Ishikawa (cell line): ENCODE measurements around the gene ARID3A.

Experiments used
- CEBPB ChIP-seq: IDR thresholded peaks from 2 replicates; pipeline ENCODE4 v1.6.1; 2012
- CREB1 ChIP-seq: IDR thresholded peaks from 2 replicates; pipeline ENCODE4 v1.6.1; 2012; ENCODE audit warnings: low read depth
- EGR1 ChIP-seq: IDR thresholded peaks from 2 replicates; pipeline ENCODE4 v1.6.1; 2012
- EP300 ChIP-seq: IDR thresholded peaks from 2 replicates; pipeline ENCODE4 v1.6.1; 2012; ENCODE audit warnings: borderline replicate concordance
- FOXM1 ChIP-seq: IDR thresholded peaks from 2 replicates; pipeline ENCODE4 v1.6.1; 2012; ENCODE audit warnings: low read depth, borderline replicate concordance
- NFIC ChIP-seq: IDR thresholded peaks from 2 replicates; pipeline ENCODE4 v1.6.1; 2012
- RAD21 ChIP-seq: IDR thresholded peaks from 2 replicates; pipeline ENCODE4 v1.6.1; 2012; ENCODE audit warnings: low read depth
- REST ChIP-seq: IDR thresholded peaks from 2 replicates; pipeline ENCODE4 v1.6.1; 2012; ENCODE audit warnings: low read depth, mild to moderate bottlenecking
- TAF1 ChIP-seq: IDR thresholded peaks from 2 replicates; pipeline ENCODE4 v1.6.1; 2012; ENCODE audit warnings: low read depth, mild to moderate bottlenecking
- TCF12 ChIP-seq: IDR thresholded peaks from 2 replicates; pipeline ENCODE4 v1.6.1; 2012; ENCODE audit warnings: low read depth
- TEAD4 ChIP-seq: IDR thresholded peaks from 2 replicates; pipeline ENCODE4 v1.6.1; 2012
- YY1 ChIP-seq: IDR thresholded peaks from 2 replicates; pipeline ENCODE4 v1.6.1; 2012; ENCODE audit warnings: low read depth
- ZBTB7A ChIP-seq: IDR thresholded peaks from 2 replicates; pipeline ENCODE4 v1.6.1; 2012; ENCODE audit warnings: low read depth
- TF ChIP-seq, protein P1 (sequence below): IDR thresholded peaks from 2 replicates; pipeline ENCODE4 v1.6.1; 2012
- TF ChIP-seq, protein P2 (sequence below): IDR thresholded peaks from 2 replicates; pipeline ENCODE4 v1.6.1; 2012

ARID3A gene

GRCh38 chr19:996051-996838 is 70.4 kb downstream of the ARID3A start:
- TF ChIP-seq CREB1 (no peak), FOXM1 (no peak), REST (no peak), TEAD4 (no peak), NFIC (no peak; the same call in 1 of the 2 replicates), CEBPB (no peak), EP300 (no peak), YY1 (no peak), ZBTB7A (no peak), RAD21 (no peak)
- TF ChIP-seq, protein P1, sequence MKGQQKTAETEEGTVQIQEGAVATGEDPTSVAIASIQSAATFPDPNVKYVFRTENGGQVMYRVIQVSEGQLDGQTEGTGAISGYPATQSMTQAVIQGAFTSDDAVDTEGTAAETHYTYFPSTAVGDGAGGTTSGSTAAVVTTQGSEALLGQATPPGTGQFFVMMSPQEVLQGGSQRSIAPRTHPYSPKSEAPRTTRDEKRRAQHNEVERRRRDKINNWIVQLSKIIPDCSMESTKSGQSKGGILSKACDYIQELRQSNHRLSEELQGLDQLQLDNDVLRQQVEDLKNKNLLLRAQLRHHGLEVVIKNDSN, result no peak
- TF ChIP-seq, protein P2, sequence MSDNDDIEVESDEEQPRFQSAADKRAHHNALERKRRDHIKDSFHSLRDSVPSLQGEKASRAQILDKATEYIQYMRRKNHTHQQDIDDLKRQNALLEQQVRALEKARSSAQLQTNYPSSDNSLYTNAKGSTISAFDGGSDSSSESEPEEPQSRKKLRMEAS, result no peak

- TF ChIP-seq REST (no peak), YY1 (no peak), TAF1 (no peak), EP300 (no peak), EGR1 (no peak), CREB1 (no peak), TEAD4 (no peak), FOXM1 (no peak), RAD21 (no peak), TCF12 (no peak), CEBPB (no peak), ZBTB7A (no peak), NFIC (no peak)
- TF ChIP-seq, protein P1, result no peak
- TF ChIP-seq, protein P2, result no peak
These were observed 72.2 kb downstream of the ARID3A start for GRCh38 chr19:998064-998463.

- TF ChIP-seq FOXM1 (no peak), TCF12 (no peak), ZBTB7A (no peak), YY1 (no peak), CREB1 (no peak), TAF1 (no peak), REST (no peak), NFIC (no peak), EP300 (no peak), RAD21 (no peak), EGR1 (no peak), TEAD4 (no peak), CEBPB (no peak)
- TF ChIP-seq, protein P2, result no peak
- TF ChIP-seq, protein P1, result no peak
These were observed 73.5 kb downstream of the ARID3A start for GRCh38 chr19:999379-999719.
